Endothelial cell (in vitro differentiated cells): ENCODE results near the gene DNAH11. TPM values are rescaled to one million over a fixed set of nuclear protein-coding genes. Genes with fewer than 3 reads are reported as not detected.

ENCODE experiments used
- DNase-seq: peaks from one replicate; pipeline ENCODE4 v3.0.0; 2021; ENCODE audit warnings: low spot score
- H3K27ac Mint-ChIP-seq: one replicate; pipeline ENCODE4 v1.8.0; 2021; ENCODE audit warnings: mixed read lengths, inconsistent platforms; ENCODE audit not compliant: unreplicated experiment
- H3K27me3 Mint-ChIP-seq: one replicate; pipeline ENCODE4 v1.8.0; 2021; ENCODE audit warnings: mild to moderate bottlenecking, moderate library complexity, mixed read lengths, inconsistent platforms; ENCODE audit not compliant: unreplicated experiment
- H3K36me3 Mint-ChIP-seq: one replicate; pipeline ENCODE4 v1.8.0; 2021; ENCODE audit warnings: mild to moderate bottlenecking, low read depth, mixed read lengths, inconsistent platforms; ENCODE audit not compliant: unreplicated experiment
- H3K4me1 Mint-ChIP-seq: one replicate; pipeline ENCODE4 v1.8.0; 2021; ENCODE audit warnings: mild to moderate bottlenecking, mixed read lengths, inconsistent platforms; ENCODE audit not compliant: unreplicated experiment
- H3K4me3 Mint-ChIP-seq: one replicate; pipeline ENCODE4 v1.8.0; 2021; ENCODE audit warnings: mild to moderate bottlenecking, mixed read lengths, inconsistent platforms; ENCODE audit not compliant: unreplicated experiment
- H3K9me3 Mint-ChIP-seq: one replicate; pipeline ENCODE4 v1.8.0; 2021; ENCODE audit warnings: mixed read lengths, inconsistent platforms; ENCODE audit not compliant: unreplicated experiment
- total RNA-seq: library from RNA; stranded (reverse); fragmentation: NEBNext Ultra II Directional; extraction: Animal tissue kit (Norgen Biotek cat#: 25700); gene quantifications from one replicate; pipeline ENCODE4 v1.2.1, GENCODE V29; 2021; ENCODE audit not compliant: unreplicated experiment
- TF ChIP-seq, protein P1 (sequence below): fragments of 200-600 bp; sonication (generic); IDR thresholded peaks from one replicate; pipeline ENCODE4 v1.5.0; 2021; ENCODE audit warnings: antibody characterized with exemption; ENCODE audit not compliant: unreplicated experiment

DNAH11 gene
- total RNA-seq, 1 donor from 2014 or later: 0.18 TPM

GRCh38 chr7:21639206-21639868, 96.5 kb downstream of the DNAH11 start:
- no peaks in the 10 kb centered on the region for H3K36me3 Mint-ChIP-seq
- no peaks in the 10 kb centered on the region for H3K4me1 Mint-ChIP-seq
- peaks cover 1% of the 10 kb centered on the region for H3K27me3 Mint-ChIP-seq
- H3K9me3 Mint-ChIP-seq: no peaks in the 10 kb centered on the region
- no peak overlapping the region for H3K4me3 Mint-ChIP-seq
- TF ChIP-seq, protein P1, sequence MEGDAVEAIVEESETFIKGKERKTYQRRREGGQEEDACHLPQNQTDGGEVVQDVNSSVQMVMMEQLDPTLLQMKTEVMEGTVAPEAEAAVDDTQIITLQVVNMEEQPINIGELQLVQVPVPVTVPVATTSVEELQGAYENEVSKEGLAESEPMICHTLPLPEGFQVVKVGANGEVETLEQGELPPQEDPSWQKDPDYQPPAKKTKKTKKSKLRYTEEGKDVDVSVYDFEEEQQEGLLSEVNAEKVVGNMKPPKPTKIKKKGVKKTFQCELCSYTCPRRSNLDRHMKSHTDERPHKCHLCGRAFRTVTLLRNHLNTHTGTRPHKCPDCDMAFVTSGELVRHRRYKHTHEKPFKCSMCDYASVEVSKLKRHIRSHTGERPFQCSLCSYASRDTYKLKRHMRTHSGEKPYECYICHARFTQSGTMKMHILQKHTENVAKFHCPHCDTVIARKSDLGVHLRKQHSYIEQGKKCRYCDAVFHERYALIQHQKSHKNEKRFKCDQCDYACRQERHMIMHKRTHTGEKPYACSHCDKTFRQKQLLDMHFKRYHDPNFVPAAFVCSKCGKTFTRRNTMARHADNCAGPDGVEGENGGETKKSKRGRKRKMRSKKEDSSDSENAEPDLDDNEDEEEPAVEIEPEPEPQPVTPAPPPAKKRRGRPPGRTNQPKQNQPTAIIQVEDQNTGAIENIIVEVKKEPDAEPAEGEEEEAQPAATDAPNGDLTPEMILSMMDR: no peak
- no peak for DNase-seq
- H3K27ac Mint-ChIP-seq: no peak overlapping the region

DNA sequence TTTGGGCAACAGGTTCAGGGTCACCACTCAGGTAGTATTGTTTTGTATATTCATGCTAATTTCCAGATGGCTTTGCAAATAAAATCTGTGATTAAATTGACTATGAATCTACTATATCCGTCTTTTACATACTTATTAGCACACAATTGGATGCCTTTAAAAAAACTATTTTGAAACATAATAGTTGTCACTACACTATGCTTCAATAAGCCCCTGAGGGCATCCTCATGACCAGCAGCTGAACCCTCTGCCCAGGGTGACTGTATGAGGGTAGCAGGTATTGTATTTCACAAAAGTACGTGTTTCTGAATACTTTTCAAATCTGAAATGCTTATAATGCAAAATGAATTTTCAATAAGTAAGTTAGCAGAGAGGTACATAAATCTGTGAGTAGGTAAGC, 97.3 kb downstream of the DNAH11 start:
- Mint-ChIP-seq H3K9me3 (no peaks in the 10 kb centered on the region), H3K4me3 (no peak overlapping the region), H3K4me1 (no peaks in the 10 kb centered on the region), H3K36me3 (no peaks in the 10 kb centered on the region), H3K27ac (no peak overlapping the region), H3K27me3 (peaks cover 1% of the 10 kb centered on the region)
- DNase-seq: no peak
- TF ChIP-seq, protein P1: no peak

- Mint-ChIP-seq H3K4me3 (no peak overlapping the region), H3K27ac (no peak overlapping the region), H3K9me3 (no peaks in the 10 kb centered on the region), H3K36me3 (no peaks in the 10 kb centered on the region), H3K4me1 (no peaks in the 10 kb centered on the region), H3K27me3 (peaks cover 1% of the 10 kb centered on the region)
- DNase-seq: no peak
- TF ChIP-seq, protein P1: no peak
These were observed 98.7 kb downstream of the DNAH11 start for GRCh38 chr7:21641546-21641945.

DNA sequence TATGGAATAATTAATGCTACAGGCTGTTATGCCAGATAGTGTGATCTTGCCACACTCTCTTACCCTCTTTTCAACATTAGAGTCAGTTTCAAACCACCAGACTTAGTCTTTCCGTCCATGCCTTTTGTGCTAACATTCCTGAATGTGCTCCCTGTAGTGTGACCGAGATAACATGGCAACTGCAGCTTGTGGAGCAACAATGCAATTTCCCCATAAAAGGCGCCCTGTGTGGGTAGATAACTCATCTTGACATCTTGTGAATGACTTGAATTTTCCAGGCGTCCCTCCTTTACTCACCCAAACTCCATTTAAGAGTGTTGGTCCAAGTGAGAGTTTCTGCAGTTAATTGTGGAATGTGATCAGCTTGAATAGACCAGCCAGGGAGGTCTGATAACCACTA, 99.6 kb downstream of the DNAH11 start:
- DNase-seq: no peak
- Mint-ChIP-seq H3K27ac (no peak overlapping the region), H3K36me3 (no peaks in the 10 kb centered on the region), H3K9me3 (no peaks in the 10 kb centered on the region), H3K27me3 (peaks cover 1% of the 10 kb centered on the region), H3K4me1 (no peaks in the 10 kb centered on the region), H3K4me3 (no peak overlapping the region)
- TF ChIP-seq, protein P1: no peak

DNA sequence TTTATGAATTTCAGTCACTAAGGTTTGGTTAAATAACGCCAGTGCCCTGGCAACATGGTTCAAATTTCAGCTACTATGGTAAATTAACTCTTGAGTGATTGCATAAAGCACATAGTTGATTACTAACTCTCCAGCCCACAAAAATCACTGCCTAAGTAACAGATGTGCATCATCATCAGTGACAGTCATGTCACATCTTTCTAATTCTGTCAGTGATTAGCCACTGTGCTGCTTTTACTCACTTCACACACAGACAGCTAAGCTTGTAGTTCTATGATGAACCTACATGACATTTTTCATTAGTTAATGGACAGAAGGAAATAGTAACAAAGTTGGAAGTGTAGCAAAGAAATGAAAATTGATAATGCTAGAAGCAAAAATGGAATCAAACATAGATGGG, 108.9 kb downstream of the DNAH11 start:
- H3K27ac Mint-ChIP-seq: no peak overlapping the region
- no peaks in the 10 kb centered on the region for H3K9me3 Mint-ChIP-seq
- no peaks in the 10 kb centered on the region for H3K36me3 Mint-ChIP-seq
- TF ChIP-seq, protein P1: no peak
- H3K4me1 Mint-ChIP-seq: no peaks in the 10 kb centered on the region
- H3K27me3 Mint-ChIP-seq: no peaks in the 10 kb centered on the region
- H3K4me3 Mint-ChIP-seq: no peak overlapping the region
- DNase-seq: no peak
